Measurements from ENCODE around the gene ISOC1.
A peak's percentile ranks its signal among the peaks of the same experiment; 100 is the strongest.

Gene ISOC1

GRCh38 chr5:129094924-129095899 is 663 bp downstream of the ISOC1 start:
- TF ChIP-seq, protein P1, sequence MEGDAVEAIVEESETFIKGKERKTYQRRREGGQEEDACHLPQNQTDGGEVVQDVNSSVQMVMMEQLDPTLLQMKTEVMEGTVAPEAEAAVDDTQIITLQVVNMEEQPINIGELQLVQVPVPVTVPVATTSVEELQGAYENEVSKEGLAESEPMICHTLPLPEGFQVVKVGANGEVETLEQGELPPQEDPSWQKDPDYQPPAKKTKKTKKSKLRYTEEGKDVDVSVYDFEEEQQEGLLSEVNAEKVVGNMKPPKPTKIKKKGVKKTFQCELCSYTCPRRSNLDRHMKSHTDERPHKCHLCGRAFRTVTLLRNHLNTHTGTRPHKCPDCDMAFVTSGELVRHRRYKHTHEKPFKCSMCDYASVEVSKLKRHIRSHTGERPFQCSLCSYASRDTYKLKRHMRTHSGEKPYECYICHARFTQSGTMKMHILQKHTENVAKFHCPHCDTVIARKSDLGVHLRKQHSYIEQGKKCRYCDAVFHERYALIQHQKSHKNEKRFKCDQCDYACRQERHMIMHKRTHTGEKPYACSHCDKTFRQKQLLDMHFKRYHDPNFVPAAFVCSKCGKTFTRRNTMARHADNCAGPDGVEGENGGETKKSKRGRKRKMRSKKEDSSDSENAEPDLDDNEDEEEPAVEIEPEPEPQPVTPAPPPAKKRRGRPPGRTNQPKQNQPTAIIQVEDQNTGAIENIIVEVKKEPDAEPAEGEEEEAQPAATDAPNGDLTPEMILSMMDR (IDR thresholded peaks at IDR 0.05) = no peak
- H3K36me3 ChIP-seq = no peaks in the 10 kb centered on the region
- H3K4me3 ChIP-seq (ENCODE audit: low read depth in 1 of 2, low read length in 1 of 2) = peak overlapping the region; percentile 65 to 67
- H3K27me3 ChIP-seq = peaks cover 46% of the 10 kb centered on the region
- H3K9me3 ChIP-seq = no peaks in the 10 kb centered on the region
- H3K4me1 ChIP-seq (ENCODE audit: control insufficient read depth in 1 of 2, insufficient read depth in 1 of 2, low read depth in 1 of 2, low read length in 1 of 2) = peaks cover 12 to 28% of the 10 kb centered on the region in 2 experiments
- no peak overlapping the region for H3K27ac ChIP-seq

- TF ChIP-seq, protein P1 (IDR thresholded peaks at IDR 0.05) = no peak
- no peak overlapping the region for H3K4me3 ChIP-seq (ENCODE audit: low read depth in 1 of 2, low read length in 1 of 2)
- no peaks in the 10 kb centered on the region for H3K9me3 ChIP-seq
- H3K4me1 ChIP-seq (ENCODE audit: control insufficient read depth in 1 of 2, insufficient read depth in 1 of 2, low read depth in 1 of 2, low read length in 1 of 2) = peaks cover 12 to 28% of the 10 kb centered on the region in 2 experiments
- peaks cover 41% of the 10 kb centered on the region for H3K27me3 ChIP-seq
- no peaks in the 10 kb centered on the region for H3K36me3 ChIP-seq
- no peak overlapping the region for H3K27ac ChIP-seq
Measured at GRCh38 chr5:129096382-129096991, 1.9 kb downstream of the ISOC1 start.

- no peak overlapping the region for H3K4me3 ChIP-seq (ENCODE audit: low read depth in 1 of 2, low read length in 1 of 2)
- H3K9me3 ChIP-seq = no peaks in the 10 kb centered on the region
- H3K36me3 ChIP-seq = no peaks in the 10 kb centered on the region
- H3K27ac ChIP-seq = no peak overlapping the region
- peaks cover 29% of the 10 kb centered on the region for H3K27me3 ChIP-seq
- peaks cover 12 to 28% of the 10 kb centered on the region in 2 experiments for H3K4me1 ChIP-seq (ENCODE audit: control insufficient read depth in 1 of 2, insufficient read depth in 1 of 2, low read depth in 1 of 2, low read length in 1 of 2)
- TF ChIP-seq, protein P1 (IDR thresholded peaks at IDR 0.05) = no peak
Measured at GRCh38 chr5:129097498-129098296, 3.1 kb downstream of the ISOC1 start.

DNA sequence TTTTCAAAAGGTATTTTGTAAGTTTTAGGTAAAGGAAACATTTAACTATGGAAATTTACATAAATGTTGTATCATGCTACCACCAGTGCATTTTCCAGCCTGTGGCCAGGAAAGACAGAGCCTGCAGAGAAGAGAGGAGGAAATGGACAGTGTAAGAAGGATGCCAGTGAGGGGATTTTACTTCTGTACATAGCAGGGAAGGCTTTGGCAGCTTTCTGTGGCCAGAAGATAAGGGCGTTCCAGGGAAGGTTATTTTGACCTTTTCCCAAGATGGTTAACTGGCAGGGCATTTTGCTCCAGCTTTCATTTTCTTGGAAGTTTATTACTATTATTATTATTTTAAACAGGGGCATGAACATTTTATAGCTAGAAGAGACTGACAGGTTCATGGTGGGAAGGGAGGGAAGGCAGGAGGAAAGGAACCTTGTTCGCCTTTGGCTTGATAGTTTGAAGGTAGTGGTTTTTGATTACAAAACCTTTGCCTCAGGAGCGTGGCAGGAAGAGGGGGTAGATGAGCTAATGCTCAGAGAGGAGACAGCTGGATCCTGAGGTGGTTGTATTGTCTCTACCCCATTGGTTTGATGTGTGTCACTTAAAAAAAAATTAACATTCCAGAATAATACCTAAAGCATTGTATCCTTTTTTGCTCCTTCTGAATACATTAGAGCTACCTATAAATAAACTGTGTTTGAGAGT is 4.1 kb downstream of the ISOC1 start:
- Histone ChIP-seq H3K27me3 (peaks cover 19% of the 10 kb centered on the region), H3K36me3 (no peaks in the 10 kb centered on the region), H3K4me3 (ENCODE audit: low read depth in 1 of 2, low read length in 1 of 2) (no peak overlapping the region), H3K9me3 (no peaks in the 10 kb centered on the region), H3K4me1 (ENCODE audit: control insufficient read depth in 1 of 2, insufficient read depth in 1 of 2, low read depth in 1 of 2, low read length in 1 of 2) (peaks cover 12 to 28% of the 10 kb centered on the region in 2 experiments), H3K27ac (no peak overlapping the region)
- TF ChIP-seq, protein P1 (IDR thresholded peaks at IDR 0.05) = no peak

- Histone ChIP-seq H3K4me1 (ENCODE audit: control insufficient read depth in 1 of 2, insufficient read depth in 1 of 2, low read depth in 1 of 2, low read length in 1 of 2) (peaks cover 12 to 25% of the 10 kb centered on the region in 2 experiments), H3K27ac (no peak overlapping the region), H3K9me3 (no peaks in the 10 kb centered on the region), H3K27me3 (peaks cover 14% of the 10 kb centered on the region), H3K36me3 (no peaks in the 10 kb centered on the region), H3K4me3 (ENCODE audit: low read depth in 1 of 2, low read length in 1 of 2) (no peak overlapping the region)
- TF ChIP-seq, protein P1 (IDR thresholded peaks at IDR 0.05) = no peak
Measured at GRCh38 chr5:129099184-129099569, 4.6 kb downstream of the ISOC1 start.

All from neutrophil (primary cell).